ENCODE results near the gene COQ10A. TPM values are rescaled to one million over a fixed set of nuclear protein-coding genes. Genes with fewer than 3 reads are reported as not detected.

COQ10A gene
- total and polyA plus RNA-seq, 10 of the 15 experiments (the other 5 are each of a cell fraction or from before 2014, with no cell fraction given): 3.3 to 19.5 (median 6.9) TPM

DNA sequence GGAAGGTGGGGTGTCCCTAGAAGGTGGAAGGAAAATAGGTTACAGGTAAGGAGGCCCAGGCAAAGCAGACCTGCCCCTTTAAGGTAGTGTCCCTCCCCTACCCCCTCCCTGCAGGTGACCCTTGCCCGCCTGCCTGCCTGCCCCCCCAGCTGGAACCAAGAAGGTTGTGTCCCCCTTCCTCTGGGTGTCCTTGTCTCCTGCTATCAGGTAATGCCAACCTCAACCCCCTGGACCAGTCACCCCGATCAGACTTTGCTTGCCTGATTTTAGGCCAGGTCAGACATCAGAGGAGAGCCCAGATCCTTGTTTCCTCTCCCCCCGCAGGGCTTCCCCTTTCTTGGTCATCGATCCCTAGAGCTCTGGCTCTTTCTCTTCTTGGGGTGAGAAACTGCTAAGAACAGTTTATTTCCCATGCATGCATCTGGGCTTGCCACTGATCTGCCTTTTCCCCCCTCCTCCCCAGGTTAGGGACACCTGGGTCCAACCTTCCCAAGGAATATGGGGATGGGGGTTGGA, 36.8 kb upstream of the COQ10A start, which contains the start of gene SLC39A5:
SLC39A5 (plus strand) TSS at position 136 of the 516 bp plus-strand sequence. CDS start 1,224 bp downstream, outside the sequence.
- TF ChIP-seq PKNOX1 (IDR thresholded peaks at IDR 0.05): no peak
- peak; percentile 19; the same call in 1 of the 2 replicates for TF ChIP-seq SPI1 (IDR thresholded peaks at IDR 0.05; ENCODE audit: borderline replicate concordance, insufficient read depth, low read depth, low read length)
- TF ChIP-seq JUND (IDR thresholded peaks at IDR 0.05; ENCODE audit: low read depth, low read length): no peak
- TF ChIP-seq GABPA (IDR thresholded peaks at IDR 0.05; ENCODE audit: low read depth): no peak
- TF ChIP-seq, protein P1, sequence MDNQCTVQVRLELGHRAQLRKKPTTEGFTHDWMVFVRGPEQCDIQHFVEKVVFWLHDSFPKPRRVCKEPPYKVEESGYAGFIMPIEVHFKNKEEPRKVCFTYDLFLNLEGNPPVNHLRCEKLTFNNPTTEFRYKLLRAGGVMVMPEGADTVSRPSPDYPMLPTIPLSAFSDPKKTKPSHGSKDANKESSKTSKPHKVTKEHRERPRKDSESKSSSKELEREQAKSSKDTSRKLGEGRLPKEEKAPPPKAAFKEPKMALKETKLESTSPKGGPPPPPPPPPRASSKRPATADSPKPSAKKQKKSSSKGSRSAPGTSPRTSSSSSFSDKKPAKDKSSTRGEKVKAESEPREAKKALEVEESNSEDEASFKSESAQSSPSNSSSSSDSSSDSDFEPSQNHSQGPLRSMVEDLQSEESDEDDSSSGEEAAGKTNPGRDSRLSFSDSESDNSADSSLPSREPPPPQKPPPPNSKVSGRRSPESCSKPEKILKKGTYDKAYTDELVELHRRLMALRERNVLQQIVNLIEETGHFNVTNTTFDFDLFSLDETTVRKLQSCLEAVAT (IDR thresholded peaks at IDR 0.05): peak; percentile 69; the same call in 1 of the 2 replicates
- no peak for TF ChIP-seq RAD51 (IDR thresholded peaks at IDR 0.05)
- no peak for TF ChIP-seq EP300 (IDR thresholded peaks at IDR 0.05; ENCODE audit: borderline replicate concordance in 1 of 2, control insufficient read depth in 1 of 2, low read depth in 2 of 2, low read length in 2 of 2)
- no peak for TF ChIP-seq HSF1 (IDR thresholded peaks at IDR 0.05; ENCODE audit: low read depth, low read length)
- no peak for TF ChIP-seq HDAC6 (IDR thresholded peaks at IDR 0.05; ENCODE audit: unreplicated experiment)
- no peak for TF ChIP-seq EED (IDR thresholded peaks at IDR 0.05; ENCODE audit: low read depth)
- no peak for TF ChIP-seq ATF7 (IDR thresholded peaks at IDR 0.05; ENCODE audit: low read depth)
- Histone ChIP-seq H3K4me1 (ENCODE audit: control insufficient read depth, insufficient read depth, low read length) (no peaks in the 10 kb centered on the region), H4K20me1 (ENCODE audit: control insufficient read depth, insufficient read depth) (no peaks in the 10 kb centered on the region), H3K27ac (ENCODE audit: control insufficient read depth, insufficient read depth) (no peak within 1 kb of the TSS), H3K9me3 (replicated peaks; ENCODE audit: control insufficient read depth, insufficient read depth, low read length) (no peaks in the 10 kb centered on the region), H3K9ac (ENCODE audit: control insufficient read depth, insufficient read depth, low read length) (no peak within 1 kb of the TSS), H3K79me2 (ENCODE audit: control insufficient read depth, insufficient read depth, low read length) (peaks cover 3% of the 10 kb centered on the region), H2AFZ (ENCODE audit: control insufficient read depth, low read depth, low read length) (no peak within 1 kb of the TSS), H3K4me2 (ENCODE audit: control insufficient read depth, insufficient read depth) (no peak within 1 kb of the TSS), H3K4me3 (no peak within 1 kb of the TSS), H3K27me3 (replicated peaks in 1 of 2; ENCODE audit: control insufficient read depth in 2 of 2, insufficient read depth in 2 of 2, low read length in 1 of 2) (no peaks in the 10 kb centered on the region), H3K36me3 (ENCODE audit: control insufficient read depth in 2 of 2, insufficient read depth in 2 of 2, low read length in 1 of 2) (peaks cover 0 to 2% of the 10 kb centered on the region in 2 experiments; a peak in 1 of 4 replicates)
- intact Hi-C loops (cut with micrococcal nuclease; ENCODE audit: unreplicated experiment) (no loop called here), in situ Hi-C loops (cut with MboI) (no loop called here)
- no peak for DNase-seq (ENCODE audit: low read depth, low spot score)
- ChIA-PET SMC1A (ENCODE audit: uncharacterized antibody, unreplicated experiment) (no interaction called here), RAD21 (ENCODE audit: unreplicated experiment) (no interaction called here), POLR2A (no interaction called here), CTCF (interaction anchor here (0.6 kb wide), 1 partner anchor 234 kb away, joined by 3 read pairs; no protein-coding TSS in a partner anchor)
- ATAC-seq: no peak
- no TSS peak for BruUV-seq (replicated peaks)
- WGBS (ENCODE audit: insufficient coverage, insufficient replicate concordance, low lambda C conversion rate, missing lambda C conversion rate): 79% methylated on average over 4 of the region's 4 CpGs
- FAIRE-seq: no peak
